Stimulated activated CD8-positive, alpha-beta memory T cell treated with anti-CD3 and anti-CD28 coated beads, Interleukin-2, amount 100 ng/mL, for 1 hour (primary cell): ENCODE data around the gene HCRTR2.
"Not testable (repeated sequence)": the region's sequence is repeated elsewhere in the genome, so short reads cannot be mapped to it uniquely, and the experiment has no call there.

ENCODE experiments used
- DNase-seq, 2 donors: peaks; one replicate each; pipeline ENCODE4 v3.0.0-alpha.2; 2020; ENCODE audit warnings: low read depth in 2 of 2

Gene HCRTR2

GRCh38 chr6:55174211-55175026, at the start of gene HCRTR2:
HCRTR2 (plus strand) TSS chr6:55174515; CDS start chr6:55174588, 73 bp downstream.
- DNase-seq, result no peak

GRCh38 chr6:55130806-55131324, 43.5 kb upstream of the HCRTR2 start:
- DNase-seq, result no peak

GRCh38 chr6:55131616-55132015, 42.7 kb upstream of the HCRTR2 start:
- no peak for DNase-seq

- DNase-seq, result no peak
Measured at GRCh38 chr6:55136916-55137315, 37.4 kb upstream of the HCRTR2 start.

GRCh38 chr6:55137929-55138693, 36.2 kb upstream of the HCRTR2 start:
- no peak for DNase-seq

GRCh38 chr6:55141611-55142010, 32.7 kb upstream of the HCRTR2 start:
- no peak for DNase-seq

GRCh38 chr6:55142610-55143009, 31.7 kb upstream of the HCRTR2 start:
- no peak for DNase-seq

- no peak for DNase-seq
Measured at GRCh38 chr6:55153284-55153683, 21.0 kb upstream of the HCRTR2 start.

- not testable (repeated sequence) for DNase-seq
Measured at GRCh38 chr6:55158784-55159183, 15.5 kb upstream of the HCRTR2 start.

GRCh38 chr6:55167860-55168259, 6.5 kb upstream of the HCRTR2 start:
- no peak for DNase-seq

GRCh38 chr6:55175078-55176049, 1.0 kb downstream of the HCRTR2 start:
- no peak for DNase-seq

GRCh38 chr6:55176958-55177357, 2.6 kb downstream of the HCRTR2 start:
- no peak for DNase-seq

- DNase-seq, result no peak
Measured at GRCh38 chr6:55180258-55180657, 5.9 kb downstream of the HCRTR2 start.

GRCh38 chr6:55182016-55182650, 7.8 kb downstream of the HCRTR2 start:
- DNase-seq, result no peak

- DNase-seq, result no peak
Measured at GRCh38 chr6:55184782-55185530, 10.6 kb downstream of the HCRTR2 start.

- DNase-seq, result no peak
Measured at GRCh38 chr6:55198715-55199114, 24.4 kb downstream of the HCRTR2 start.

GRCh38 chr6:55199239-55199638, 24.9 kb downstream of the HCRTR2 start:
- DNase-seq, result no peak

GRCh38 chr6:55208478-55209458, 34.5 kb downstream of the HCRTR2 start:
- DNase-seq, result no peak

GRCh38 chr6:55210952-55211351, 36.6 kb downstream of the HCRTR2 start:
- no peak for DNase-seq
